Suprapubic skin (tissue), 4 donors: ENCODE results near the gene KCNMB2.

Experiments
- CTCF ChIP-seq, 2 donors: fragments of 200-600 bp in 1 of 2; fragments of 450-650 bp in 1 of 2; sonication (generic) in 1 of 2; IDR thresholded peaks; one replicate each; pipeline ENCODE4 v1.5.1; 2016 to 2019; ENCODE audit warnings: antibody characterized with exemption in 2 of 2, mild to moderate bottlenecking in 1 of 2, moderate library complexity in 1 of 2
- EP300 ChIP-seq: sonication (generic); formaldehyde crosslinking; IDR thresholded peaks from one replicate; pipeline ENCODE4 v1.6.1; 2017; ENCODE audit warnings: antibody characterized with exemption
- POLR2A ChIP-seq, 2 donors: fragments of 450-650 bp; IDR thresholded peaks; one replicate each; pipeline ENCODE4 v1.6.1; 2017; ENCODE audit warnings: antibody characterized with exemption in 2 of 2, mild to moderate bottlenecking in 2 of 2, moderate library complexity in 2 of 2
- POLR2AphosphoS5 ChIP-seq, 3 donors: sonication (generic); formaldehyde crosslinking; IDR thresholded peaks; one replicate each; pipeline ENCODE4 v1.6.1; 2017; ENCODE audit warnings: antibody characterized with exemption in 3 of 3

GRCh38 chr3:178771511-178771910 lies 235.3 kb downstream of the KCNMB2 start:
- TF ChIP-seq CTCF (IDR thresholded peaks at IDR 0.05): no peak
- TF ChIP-seq EP300: no peak
- no peak for TF ChIP-seq POLR2A (IDR thresholded peaks at IDR 0.05)
- no peak for TF ChIP-seq POLR2AphosphoS5 (IDR thresholded peaks at IDR 0.05)
